A673 (cell line): ENCODE results near the gene PPP2R5E.

ENCODE experiments used
- CTCF ChIP-seq: fragments of 300-800, 200-600 bp; sonication (generic); conservative IDR thresholded peaks from 2 replicates; pipeline ENCODE4 v1.5.1; 2017; ENCODE audit warnings: low read depth, mild to moderate bottlenecking, antibody characterized with exemption, low read length, moderate library complexity, mixed read lengths
- EZH2 ChIP-seq: fragments of 200-600 bp; sonication (generic); IDR thresholded peaks from 2 replicates; pipeline ENCODE4 v1.6.1; 2017; ENCODE audit warnings: borderline replicate concordance, low read depth, mild to moderate bottlenecking, mixed read lengths, antibody characterized with exemption, low read length; ENCODE audit not compliant: poor library complexity, severe bottlenecking

GRCh38 chr14:63443361-63443760, 99.8 kb downstream of the PPP2R5E start:
- TF ChIP-seq CTCF = no peak
- TF ChIP-seq EZH2 = no peak
